GM23248 (cell line): ENCODE data around the gene AOPEP. TPM values are rescaled to one million over a fixed set of nuclear protein-coding genes. Genes with fewer than 3 reads are reported as not detected.

Experiments used
- DNase-seq: peaks from one replicate; pipeline ENCODE4 v3.0.0-alpha.2; 2015
- H2AFZ ChIP-seq: fragments of 200-600 bp; sonication (generic); 2 replicates; pipeline ENCODE4 v1.6.1; 2016; ENCODE audit warnings: antibody characterized with exemption
- H3F3A ChIP-seq: fragments of 200-600 bp; sonication (generic); 2 replicates; pipeline ENCODE4 v1.6.1; 2016; ENCODE audit warnings: mild to moderate bottlenecking, antibody characterized with exemption, mixed run types; ENCODE audit not compliant: insufficient read depth
- H3K27ac ChIP-seq: fragments of 200-600 bp; sonication (generic); 2 replicates; pipeline ENCODE4 v1.5.1; 2016; ENCODE audit warnings: mild to moderate bottlenecking
- H3K27me3 ChIP-seq: fragments of 200-600 bp; sonication (generic); replicated peaks from 2 replicates; pipeline ENCODE4 v1.6.1; 2016; ENCODE audit warnings: mild to moderate bottlenecking; ENCODE audit not compliant: insufficient read depth
- H3K36me3 ChIP-seq: fragments of 200-600 bp; sonication (generic); 2 replicates; pipeline ENCODE4 v1.6.1; 2016; ENCODE audit warnings: low read depth, mild to moderate bottlenecking
- H3K4me1 ChIP-seq: fragments of 200-600 bp; sonication (generic); 2 replicates; pipeline ENCODE4 v1.6.1; 2016; ENCODE audit warnings: mild to moderate bottlenecking; ENCODE audit not compliant: insufficient read depth
- H3K4me2 ChIP-seq: fragments of 200-600 bp; sonication (generic); one replicate; pipeline ENCODE4 v1.6.1; 2016; ENCODE audit warnings: mild to moderate bottlenecking; ENCODE audit not compliant: unreplicated experiment
- H3K4me3 ChIP-seq: fragments of 200-600 bp; sonication (generic); 2 replicates; pipeline ENCODE4 v1.5.1; 2016; ENCODE audit warnings: mild to moderate bottlenecking
- H3K79me2 ChIP-seq: fragments of 200-600 bp; sonication (generic); 2 replicates; pipeline ENCODE4 v1.6.1; 2016; ENCODE audit warnings: mild to moderate bottlenecking; ENCODE audit not compliant: insufficient read depth
- H3K9ac ChIP-seq: fragments of 200-600 bp; sonication (generic); 2 replicates; pipeline ENCODE4 v1.6.1; 2016; ENCODE audit warnings: mild to moderate bottlenecking
- H3K9me2 ChIP-seq: fragments of 200-600 bp; sonication (generic); 2 replicates; pipeline ENCODE4 v1.6.1; 2016; ENCODE audit warnings: mixed run types, mild to moderate bottlenecking, moderate library complexity; ENCODE audit not compliant: insufficient read depth
- H3K9me3 ChIP-seq: fragments of 200-600 bp; sonication (generic); one replicate; pipeline ENCODE4 v1.6.1; 2017; ENCODE audit warnings: low read depth
- H4K20me1 ChIP-seq: fragments of 200-600 bp; sonication (generic); 2 replicates; pipeline ENCODE4 v1.6.0; 2016; ENCODE audit not compliant: insufficient read depth
- EZH2 ChIP-seq: fragments of 200-600 bp; sonication (generic); IDR thresholded peaks from 2 replicates; pipeline ENCODE4 v1.6.1; 2018; ENCODE audit warnings: antibody characterized with exemption, mild to moderate bottlenecking; ENCODE audit not compliant: insufficient read depth, poor library complexity, severe bottlenecking
- EZH2phosphoT487 ChIP-seq: fragments of 200-600 bp; sonication (generic); IDR thresholded peaks from 2 replicates; pipeline ENCODE4 v1.6.1; 2018; ENCODE audit warnings: antibody characterized with exemption, moderate library complexity, mild to moderate bottlenecking, low read depth; ENCODE audit not compliant: insufficient read depth
- WGBS, 2 experiments: methylation state at CpG; one replicate each; pipeline ENCODE4 v1.1.6; 2015 to 2017; ENCODE audit warnings: low lambda C conversion rate in 2 of 2, low coverage in 1 of 2; ENCODE audit errors: missing lambda C conversion rate in 2 of 2; 5-methylcytosine and 5-hydroxymethylcytosine counted together
- in situ Hi-C: fragments of 300-500 bp; cut with MboI; formaldehyde crosslinking; loops from 2 replicates; pipeline ENCODE4 v1.15.0; 2020
- polyA plus RNA-seq: library from polyadenylated mRNA; unstranded; fragments of >200 nt; fragmentation: Nextera tagmentation; extraction: Ambion mirVana; gene quantifications from 2 replicates; pipeline ENCODE4 v1.2.1, GENCODE V29; 2016
- total RNA-seq: library from RNA; depleted of rRNA; stranded (reverse); fragments of >200 nt; shearing (Covaris generic); gene quantifications from 2 replicates; pipeline ENCODE4 v1.2.3, GENCODE V29; 2014

AOPEP gene
- total and polyA plus RNA-seq, 2 experiments from 2014 or later = 90.0 to 120 TPM

DNA sequence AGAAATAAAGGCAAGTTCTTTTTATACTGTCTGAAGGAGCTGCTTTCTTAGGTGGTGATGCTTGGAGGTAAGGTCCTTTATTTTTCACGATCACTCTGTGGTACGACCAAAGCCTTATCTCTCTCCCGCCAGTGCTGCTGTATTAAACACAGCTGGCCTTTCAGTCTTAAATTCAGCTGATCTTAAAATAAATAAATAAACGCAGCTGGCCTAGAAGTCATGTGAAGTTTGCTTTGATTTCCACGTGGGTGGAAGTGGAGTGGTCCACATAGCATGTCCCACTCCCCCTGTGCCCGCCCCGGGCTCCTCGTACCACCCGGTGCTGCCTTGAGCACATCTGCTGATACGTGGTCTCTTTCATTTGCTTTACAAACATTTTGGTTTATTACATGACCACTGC lies 330.6 kb downstream of the AOPEP start:
- Histone ChIP-seq H3K9me3 (no peaks in the 10 kb centered on the region), H3K9ac (peak overlapping the region; percentile 76), H2AFZ (no peak overlapping the region), H3K4me3 (0 out of 2 replicates have a peak overlapping the region, but pooled peaks have one; percentile 54), H3K27ac (peak overlapping the region; percentile 85), H3F3A (peaks cover 81% of the 10 kb centered on the region), H3K9me2 (no peaks in the 10 kb centered on the region), H4K20me1 (peaks cover 28% of the 10 kb centered on the region; the same call in 1 of the 2 replicates), H3K79me2 (peaks cover 100% of the 10 kb centered on the region), H3K27me3 (no peaks in the 10 kb centered on the region), H3K4me2 (peak overlapping the region; percentile 84), H3K36me3 (peaks cover 48% of the 10 kb centered on the region), H3K4me1 (peaks cover 91% of the 10 kb centered on the region)
- in situ Hi-C loops = no loop called here
- DNase-seq = no peak
- WGBS, 2 experiments = 66 to 71% methylated on average over 10 of the region's 10 CpGs
- no peak for TF ChIP-seq EZH2phosphoT487

DNA sequence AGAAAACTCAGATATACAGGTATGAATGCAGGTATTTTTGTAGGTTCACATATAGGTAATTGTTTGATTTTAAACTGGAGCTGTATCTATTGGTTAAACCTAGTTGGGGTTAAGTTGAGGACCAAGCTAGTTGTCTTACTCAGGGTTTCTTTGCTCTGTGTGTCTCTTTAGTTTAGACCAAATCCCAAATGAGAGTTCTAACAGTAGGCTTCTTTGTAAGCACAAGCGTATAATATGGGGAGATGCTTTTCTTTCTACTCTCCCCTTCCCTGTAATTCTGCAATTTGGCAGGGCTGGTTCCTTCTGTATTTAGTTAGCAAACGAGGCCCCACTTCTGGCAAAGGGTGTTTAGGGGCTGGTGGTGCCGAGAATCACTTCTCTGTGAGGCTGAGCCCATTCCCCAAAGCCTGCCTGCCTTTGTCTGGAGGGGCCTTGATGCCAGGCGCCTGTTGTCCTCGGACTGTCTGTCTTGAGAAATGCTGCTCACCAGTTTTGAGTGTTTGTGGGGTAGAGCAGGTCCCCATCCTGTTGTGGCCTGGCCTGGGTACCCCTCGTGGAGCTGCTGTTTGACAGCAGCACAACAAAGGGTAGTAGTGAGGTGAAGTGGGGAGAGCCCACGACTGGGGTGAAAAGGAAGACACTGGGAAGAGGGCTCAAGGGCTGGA lies 331.8 kb downstream of the AOPEP start:
- no peak for DNase-seq
- Histone ChIP-seq H3K9me3 (no peaks in the 10 kb centered on the region), H3K4me1 (peaks cover 79% of the 10 kb centered on the region), H2AFZ (no peak overlapping the region), H3K9me2 (no peaks in the 10 kb centered on the region), H3K9ac (peak overlapping the region; percentile 11; the same call in 1 of the 2 replicates), H3F3A (peaks cover 71% of the 10 kb centered on the region), H3K79me2 (peaks cover 100% of the 10 kb centered on the region), H3K36me3 (peaks cover 45% of the 10 kb centered on the region), H3K4me3 (no peak overlapping the region), H3K4me2 (no peak overlapping the region), H3K27me3 (no peaks in the 10 kb centered on the region), H3K27ac (peak overlapping the region; percentile 85), H4K20me1 (peaks cover 22% of the 10 kb centered on the region; the same call in 1 of the 2 replicates)
- in situ Hi-C loops = no loop called here
- TF ChIP-seq EZH2phosphoT487 (no peak), EZH2 (no peak)
- 84 to 85% methylated on average over 7 of the region's 7 CpGs for WGBS, 2 experiments

DNA sequence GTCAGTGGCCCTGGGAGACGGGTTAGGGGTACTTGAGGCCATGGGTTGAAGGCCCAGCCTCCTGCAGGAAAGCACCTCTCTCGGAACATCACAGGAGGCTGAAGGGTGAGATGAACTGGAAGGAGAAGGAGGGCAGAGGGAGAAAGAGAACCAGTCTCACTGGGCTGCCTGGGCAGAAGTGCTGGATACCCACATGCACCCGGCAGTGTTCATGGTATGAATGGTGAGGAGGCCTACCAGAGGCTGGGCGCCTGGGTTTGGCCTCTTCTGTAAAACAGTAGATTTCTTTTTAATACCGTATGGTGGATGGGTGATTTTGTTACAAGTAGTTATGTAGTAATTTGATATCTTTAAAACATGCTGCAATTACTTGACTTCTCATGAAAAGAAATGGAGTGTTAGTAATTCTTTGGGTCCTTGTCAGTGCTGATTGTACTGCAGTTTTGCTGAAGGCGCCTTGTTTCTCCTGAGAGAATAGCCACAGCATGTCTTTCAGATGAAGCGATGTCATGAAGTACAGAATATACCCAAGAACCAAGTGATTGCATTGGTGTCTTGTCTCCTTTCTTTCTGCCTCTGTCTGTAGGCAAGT lies 332.4 kb downstream of the AOPEP start:
- peaks cover 73% of the 10 kb centered on the region for H3K4me1 ChIP-seq
- H2AFZ ChIP-seq = no peak overlapping the region
- peaks cover 44% of the 10 kb centered on the region for H3K36me3 ChIP-seq
- no peak overlapping the region for H3K4me2 ChIP-seq
- peak; percentile 53 for DNase-seq
- H3K4me3 ChIP-seq = no peak overlapping the region
- H3K9me2 ChIP-seq = no peaks in the 10 kb centered on the region
- 85 to 90% methylated on average over 7 of the region's 7 CpGs for whole genome bisulfite sequencing, 2 experiments
- in situ Hi-C loops = no loop called here
- H3K79me2 ChIP-seq = peaks cover 100% of the 10 kb centered on the region
- peak overlapping the region; percentile 85 for H3K27ac ChIP-seq
- TF ChIP-seq EZH2 = no peak
- TF ChIP-seq EZH2phosphoT487 = no peak
- peak overlapping the region; percentile 11; the same call in 1 of the 2 replicates for H3K9ac ChIP-seq
- H3F3A ChIP-seq = peaks cover 71% of the 10 kb centered on the region
- peaks cover 20% of the 10 kb centered on the region; the same call in 1 of the 2 replicates for H4K20me1 ChIP-seq
- no peaks in the 10 kb centered on the region for H3K27me3 ChIP-seq
- H3K9me3 ChIP-seq = no peaks in the 10 kb centered on the region

DNA sequence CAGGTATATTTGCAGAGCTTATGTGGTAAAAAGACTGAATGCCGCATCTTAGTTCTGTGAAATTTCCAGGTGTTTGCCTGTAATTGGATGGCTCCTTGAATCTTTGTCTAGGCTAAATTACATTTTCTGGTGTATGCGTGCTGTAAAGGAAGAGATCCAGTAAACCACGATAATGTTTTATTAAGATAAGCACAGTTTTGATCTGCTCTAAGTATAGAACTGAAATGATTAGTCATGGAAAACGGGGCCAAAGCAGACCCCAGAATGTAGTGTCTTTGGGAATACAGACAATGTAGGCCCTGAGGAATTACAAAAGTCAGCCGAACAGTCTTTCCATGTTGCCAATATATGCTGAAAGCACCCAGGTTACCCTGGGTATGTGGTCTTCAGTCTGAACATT lies 333.7 kb downstream of the AOPEP start:
- Histone ChIP-seq H4K20me1 (peaks cover 20% of the 10 kb centered on the region; the same call in 1 of the 2 replicates), H3K4me1 (peaks cover 59% of the 10 kb centered on the region), H3K4me3 (no peak overlapping the region), H3K79me2 (peaks cover 100% of the 10 kb centered on the region), H2AFZ (no peak overlapping the region), H3F3A (peaks cover 67% of the 10 kb centered on the region), H3K27me3 (no peaks in the 10 kb centered on the region), H3K27ac (peak overlapping the region; percentile 85), H3K4me2 (no peak overlapping the region), H3K9ac (peak overlapping the region; percentile 1; the same call in 1 of the 2 replicates), H3K9me2 (no peaks in the 10 kb centered on the region), H3K36me3 (peaks cover 45% of the 10 kb centered on the region), H3K9me3 (no peaks in the 10 kb centered on the region)
- in situ Hi-C loops = no loop called here
- WGBS, 2 experiments = 77 to 79% methylated on average over 5 of the region's 5 CpGs
- DNase-seq = no peak
- TF ChIP-seq EZH2 (no peak), EZH2phosphoT487 (no peak)
